COLO829 (cell line): ENCODE measurements around the gene PTGDR2.

Experiments
- DNase-seq: peaks from one replicate; pipeline ENCODE4 v3.0.0; 2012; ENCODE audit warnings: low spot score

The PTGDR2 gene

DNA sequence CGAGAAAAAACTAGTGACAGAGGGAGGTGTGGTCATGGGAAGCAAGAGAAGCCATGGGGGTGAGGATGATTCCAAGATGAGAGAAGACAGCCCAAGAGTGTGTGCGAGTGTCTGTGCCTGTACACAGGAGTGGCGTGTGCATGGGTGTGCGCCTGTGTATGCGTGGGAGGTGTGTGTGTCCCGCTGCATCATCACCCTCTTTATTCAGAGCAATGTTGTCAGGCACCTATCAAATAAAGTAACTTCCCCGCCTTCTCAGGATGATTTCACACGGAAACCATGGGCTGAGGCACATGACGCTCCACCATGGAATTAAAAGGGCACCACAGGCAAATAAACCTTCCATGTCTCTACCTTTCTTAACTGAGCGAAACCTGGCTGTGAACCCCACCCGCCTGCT, 46.1 kb downstream of the PTGDR2 start:
- DNase-seq: no peak

DNA sequence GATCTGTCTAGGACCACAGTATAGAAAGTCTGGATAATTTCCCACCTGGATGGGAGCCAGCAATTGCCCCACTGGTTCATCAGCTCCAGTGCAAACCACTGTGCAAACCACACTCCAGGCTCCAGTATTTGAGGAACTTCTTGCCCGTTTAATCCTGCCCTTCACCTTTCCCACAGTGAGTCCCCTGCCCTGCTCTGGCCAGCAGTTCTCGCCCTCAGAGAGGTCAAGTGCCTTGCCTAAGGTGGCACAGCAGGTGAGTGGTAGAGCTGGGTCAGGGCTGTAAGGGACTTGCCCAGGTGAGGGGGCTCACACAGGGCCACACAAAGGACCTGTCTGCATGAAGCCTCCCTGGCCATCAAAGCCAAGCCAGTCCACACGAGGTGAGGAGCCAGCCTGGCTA, 46.5 kb downstream of the PTGDR2 start:
- no peak for DNase-seq

DNA sequence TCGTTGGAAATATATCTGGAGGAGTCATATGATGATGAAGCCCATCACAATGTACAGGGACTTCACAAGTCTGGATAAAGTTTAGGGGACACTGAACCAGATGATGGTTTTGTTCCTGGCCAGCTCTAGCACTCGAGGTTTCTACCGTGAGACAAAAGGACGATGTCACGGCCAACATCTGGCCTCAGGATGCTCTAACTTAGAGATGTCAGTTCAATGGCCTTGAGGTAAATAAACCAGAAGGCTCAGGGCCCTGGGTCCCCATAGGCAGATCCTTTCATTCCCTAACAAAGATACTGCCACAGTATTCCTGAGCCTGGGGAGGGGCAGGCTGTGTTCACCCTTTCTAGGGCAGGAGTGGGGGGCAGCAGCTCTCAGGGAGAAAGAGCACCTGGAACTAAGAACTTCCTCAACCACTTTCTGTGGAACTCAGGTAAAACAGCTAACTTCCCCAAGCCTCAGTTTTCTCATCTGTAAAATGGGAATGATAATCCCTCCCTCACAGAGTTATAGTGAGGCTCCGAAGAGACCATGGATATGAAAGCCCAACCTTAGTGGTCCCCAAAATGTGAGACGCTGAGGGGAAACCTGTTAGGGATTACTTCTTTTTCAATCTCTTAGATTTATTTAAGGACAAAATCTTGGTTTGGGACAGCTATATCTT, 52.3 kb downstream of the PTGDR2 start:
- DNase-seq: no peak

DNA sequence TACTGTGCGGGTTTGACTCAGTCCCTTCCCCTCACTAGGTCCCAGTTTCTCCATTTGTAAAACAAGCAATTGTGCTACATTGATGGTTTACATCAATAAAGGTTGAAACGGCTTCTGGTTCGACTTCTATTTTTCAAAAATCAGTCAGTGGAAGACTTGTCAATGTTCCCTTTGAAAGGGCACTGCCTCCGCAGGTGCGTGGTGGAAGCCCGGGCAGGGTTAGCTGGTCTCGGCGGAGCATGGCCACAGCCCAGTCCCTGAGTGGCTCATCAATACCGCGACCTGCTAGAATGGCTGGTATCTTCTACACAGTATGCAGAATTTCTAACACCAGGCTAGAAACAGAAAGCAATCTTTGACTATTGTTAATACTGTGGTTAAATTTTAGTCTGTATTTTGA, 54.6 kb downstream of the PTGDR2 start:
- DNase-seq: no peak
